ENCODE results near the gene OMG.
"Not testable (repeated sequence)": the region's sequence is repeated elsewhere in the genome, so short reads cannot be mapped to it uniquely, and the experiment has no call there.

The OMG gene

GRCh38 chr17:31308372-31309334, 11.6 kb upstream of the OMG start:
- no peak for DNase-seq

- no peak for DNase-seq
These were observed 10.6 kb upstream of the OMG start for GRCh38 chr17:31307640-31308039.

GRCh38 chr17:31299624-31300023, 2.6 kb upstream of the OMG start:
- DNase-seq = no peak

GRCh38 chr17:31296142-31296541, 897 bp downstream of the OMG start:
- no peak for DNase-seq

GRCh38 chr17:31295489-31295871, 1.6 kb downstream of the OMG start:
- no peak for DNase-seq

- no peak for DNase-seq
These were observed 2.1 kb downstream of the OMG start for GRCh38 chr17:31294820-31295488.

- no peak for DNase-seq
These were observed 2.8 kb downstream of the OMG start for GRCh38 chr17:31294231-31294630.

- no peak for DNase-seq
These were observed 3.5 kb downstream of the OMG start for GRCh38 chr17:31293581-31293980.

GRCh38 chr17:31291820-31292219, 5.2 kb downstream of the OMG start:
- DNase-seq = no peak

- no peak for DNase-seq
These were observed 7.2 kb downstream of the OMG start for GRCh38 chr17:31289790-31290189.

- DNase-seq = not testable (repeated sequence)
These were observed 9.1 kb downstream of the OMG start for GRCh38 chr17:31287932-31288331.

GRCh38 chr17:31286587-31286986, 10.5 kb downstream of the OMG start:
- no peak for DNase-seq

GRCh38 chr17:31283841-31284240, 13.2 kb downstream of the OMG start:
- no peak for DNase-seq

- DNase-seq = no peak
These were observed 16.0 kb downstream of the OMG start for GRCh38 chr17:31281061-31281460.

GRCh38 chr17:31279401-31279800, 17.6 kb downstream of the OMG start:
- DNase-seq = no peak

GRCh38 chr17:31275116-31275515, 21.9 kb downstream of the OMG start:
- DNase-seq = no peak

- no peak for DNase-seq
These were observed 22.8 kb downstream of the OMG start for GRCh38 chr17:31274252-31274651.

GRCh38 chr17:31273516-31273915, 23.5 kb downstream of the OMG start:
- no peak for DNase-seq

GRCh38 chr17:31272803-31273202, 24.2 kb downstream of the OMG start:
- no peak for DNase-seq

- DNase-seq = no peak
These were observed 24.8 kb downstream of the OMG start for GRCh38 chr17:31272236-31272635.

GRCh38 chr17:31269578-31269983, 27.5 kb downstream of the OMG start:
- DNase-seq = no peak

GRCh38 chr17:31269036-31269577, 27.9 kb downstream of the OMG start:
- no peak for DNase-seq

- DNase-seq = no peak
These were observed 31.0 kb downstream of the OMG start for GRCh38 chr17:31266042-31266441.

- DNase-seq = not testable (repeated sequence)
These were observed 34.1 kb downstream of the OMG start for GRCh38 chr17:31262923-31263322.
